ENCODE data around the gene MINPP1.

The MINPP1 gene

DNA sequence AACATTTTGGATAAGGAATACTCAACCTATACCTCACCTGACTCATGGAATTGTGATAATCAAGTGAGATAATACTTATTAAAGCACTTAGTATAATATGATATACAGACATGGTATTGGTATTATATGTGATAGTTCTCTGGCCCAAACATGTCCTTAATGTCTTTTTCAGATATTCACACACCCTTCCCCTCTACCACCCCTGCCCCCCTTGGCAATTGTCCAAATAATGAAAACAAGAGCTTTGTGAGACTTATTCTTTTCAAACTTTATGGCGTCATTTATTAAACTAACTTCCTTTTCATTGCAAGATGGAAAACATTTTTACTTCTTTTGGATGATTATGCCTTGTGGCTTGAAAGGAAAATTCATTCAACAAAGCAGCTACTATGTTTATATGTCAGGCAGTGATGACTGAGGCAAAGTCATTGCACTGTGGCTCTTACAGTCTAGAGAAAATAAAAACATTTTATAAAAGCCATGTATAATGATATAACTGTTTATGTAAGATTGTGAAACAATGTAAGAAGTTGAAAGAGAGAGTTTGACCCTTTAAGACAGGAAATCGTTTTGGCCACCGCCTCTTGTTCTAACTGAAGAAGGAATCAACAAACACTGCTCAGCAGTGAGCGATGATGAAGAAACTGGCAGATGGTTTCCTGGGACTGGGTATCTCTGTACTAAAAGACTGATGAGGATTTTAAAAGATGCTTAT, 27.4 kb downstream of the MINPP1 start:
- Histone ChIP-seq H2AFZ (ENCODE audit: low read length) (no peak overlapping the region), H3K4me3 (ENCODE audit: low read length) (no peak overlapping the region), H3K27ac (ENCODE audit: low read length) (peak overlapping the region; percentile 13; the same call in 1 of the 2 replicates), H3K9ac (ENCODE audit: low read length) (peak overlapping the region; percentile 4; the same call in 1 of the 2 replicates), H3F3A (ENCODE audit: insufficient read depth, low read length) (peaks cover 16% of the 10 kb centered on the region; the same call in 1 of the 2 replicates), H3K9me2 (replicated peaks; ENCODE audit: insufficient read depth, low read length) (no peaks in the 10 kb centered on the region), H3K4me1 (ENCODE audit: low read length) (peaks cover 43% of the 10 kb centered on the region), H3K4me2 (ENCODE audit: low read depth, low read length) (peak overlapping the region; percentile 63; the same call in 1 of the 2 replicates), H3K79me2 (ENCODE audit: low read length) (peaks cover 16% of the 10 kb centered on the region), H4K20me1 (ENCODE audit: insufficient read depth, low read length) (no peaks in the 10 kb centered on the region), H3K9me3 (replicated peaks; ENCODE audit: insufficient read depth, low read length) (no peaks in the 10 kb centered on the region), H3K36me3 (replicated peaks; ENCODE audit: insufficient read depth, low read length) (no peaks in the 10 kb centered on the region), H3K27me3 (replicated peaks; ENCODE audit: insufficient read depth, low read length) (no peaks in the 10 kb centered on the region)
- TF ChIP-seq EZH2 (optimal IDR thresholded peaks at IDR 0.05; ENCODE audit: low read depth, low read length) (no peak), EZH2phosphoT487 (IDR thresholded peaks at IDR 0.05; ENCODE audit: low read length) (no peak)
- TF ChIP-seq, protein P1, sequence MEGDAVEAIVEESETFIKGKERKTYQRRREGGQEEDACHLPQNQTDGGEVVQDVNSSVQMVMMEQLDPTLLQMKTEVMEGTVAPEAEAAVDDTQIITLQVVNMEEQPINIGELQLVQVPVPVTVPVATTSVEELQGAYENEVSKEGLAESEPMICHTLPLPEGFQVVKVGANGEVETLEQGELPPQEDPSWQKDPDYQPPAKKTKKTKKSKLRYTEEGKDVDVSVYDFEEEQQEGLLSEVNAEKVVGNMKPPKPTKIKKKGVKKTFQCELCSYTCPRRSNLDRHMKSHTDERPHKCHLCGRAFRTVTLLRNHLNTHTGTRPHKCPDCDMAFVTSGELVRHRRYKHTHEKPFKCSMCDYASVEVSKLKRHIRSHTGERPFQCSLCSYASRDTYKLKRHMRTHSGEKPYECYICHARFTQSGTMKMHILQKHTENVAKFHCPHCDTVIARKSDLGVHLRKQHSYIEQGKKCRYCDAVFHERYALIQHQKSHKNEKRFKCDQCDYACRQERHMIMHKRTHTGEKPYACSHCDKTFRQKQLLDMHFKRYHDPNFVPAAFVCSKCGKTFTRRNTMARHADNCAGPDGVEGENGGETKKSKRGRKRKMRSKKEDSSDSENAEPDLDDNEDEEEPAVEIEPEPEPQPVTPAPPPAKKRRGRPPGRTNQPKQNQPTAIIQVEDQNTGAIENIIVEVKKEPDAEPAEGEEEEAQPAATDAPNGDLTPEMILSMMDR (IDR thresholded peaks at IDR 0.05; ENCODE audit: low read length), result no peak
- peak; percentile 31 for DNase-seq

DNA sequence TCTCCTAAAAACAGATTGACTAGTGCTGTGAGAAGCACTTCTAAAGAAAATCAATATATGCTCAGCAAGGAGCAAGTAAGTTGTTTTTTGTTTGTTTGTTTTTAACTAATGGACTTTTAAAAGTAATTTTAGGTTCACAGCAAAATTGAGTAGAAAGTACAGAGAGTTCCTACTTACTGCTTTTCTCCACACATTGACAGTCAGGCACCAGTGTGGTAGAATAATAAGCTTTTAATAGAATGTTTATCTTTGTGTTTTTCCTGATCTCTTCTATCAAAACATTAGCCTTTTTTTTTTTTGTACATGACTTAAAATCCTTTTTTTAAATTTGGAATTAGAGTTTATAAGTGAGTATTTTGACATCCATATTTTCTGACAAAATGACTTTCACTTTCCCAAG, 28.0 kb downstream of the MINPP1 start:
- Histone ChIP-seq H3K9ac (ENCODE audit: low read length) (peak overlapping the region; percentile 4; the same call in 1 of the 2 replicates), H3K79me2 (ENCODE audit: low read length) (peaks cover 16% of the 10 kb centered on the region), H4K20me1 (ENCODE audit: insufficient read depth, low read length) (no peaks in the 10 kb centered on the region), H3K36me3 (replicated peaks; ENCODE audit: insufficient read depth, low read length) (no peaks in the 10 kb centered on the region), H3F3A (ENCODE audit: insufficient read depth, low read length) (peaks cover 16% of the 10 kb centered on the region; the same call in 1 of the 2 replicates), H3K4me3 (ENCODE audit: low read length) (no peak overlapping the region), H3K4me2 (ENCODE audit: low read depth, low read length) (peak overlapping the region; percentile 63; the same call in 1 of the 2 replicates), H3K27ac (ENCODE audit: low read length) (peak overlapping the region; percentile 13; the same call in 1 of the 2 replicates), H3K9me2 (replicated peaks; ENCODE audit: insufficient read depth, low read length) (no peaks in the 10 kb centered on the region), H2AFZ (ENCODE audit: low read length) (no peak overlapping the region), H3K27me3 (replicated peaks; ENCODE audit: insufficient read depth, low read length) (no peaks in the 10 kb centered on the region), H3K4me1 (ENCODE audit: low read length) (peaks cover 47% of the 10 kb centered on the region), H3K9me3 (replicated peaks; ENCODE audit: insufficient read depth, low read length) (no peaks in the 10 kb centered on the region)
- no peak for DNase-seq
- TF ChIP-seq EZH2phosphoT487 (IDR thresholded peaks at IDR 0.05; ENCODE audit: low read length) (no peak), EZH2 (optimal IDR thresholded peaks at IDR 0.05; ENCODE audit: low read depth, low read length) (no peak)
- TF ChIP-seq, protein P1 (IDR thresholded peaks at IDR 0.05; ENCODE audit: low read length), result no peak

DNA sequence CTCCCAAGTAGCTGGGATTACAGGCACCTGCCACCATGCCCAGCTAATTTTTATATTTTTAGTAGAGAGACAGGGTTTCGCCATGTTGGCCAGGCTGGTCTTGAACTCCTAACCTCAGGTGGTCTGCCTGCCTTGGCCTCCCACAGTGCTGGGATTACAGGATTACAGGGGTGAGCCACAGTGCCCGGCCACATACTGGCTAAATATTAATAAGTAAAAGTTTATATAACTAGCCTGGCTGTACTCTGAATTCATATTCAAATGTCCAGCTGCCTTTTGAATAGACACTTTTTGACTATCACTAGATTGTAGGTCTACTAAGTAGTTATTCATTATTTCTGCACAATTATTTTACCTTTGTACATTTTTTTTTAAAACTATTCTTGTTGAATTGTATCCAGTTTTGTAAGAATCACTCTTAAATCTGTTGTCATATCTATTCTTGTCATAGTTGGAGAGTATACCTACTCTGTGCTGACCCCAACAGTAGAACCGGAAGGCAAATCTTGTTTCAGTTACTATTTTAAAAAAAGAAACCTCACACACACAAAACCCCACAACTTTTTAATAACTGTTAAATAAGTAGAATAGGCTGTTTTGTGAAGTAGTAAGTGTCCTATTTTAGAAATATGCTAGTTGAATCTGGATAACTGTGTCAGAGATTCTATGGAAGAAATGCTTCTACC, 29.6 kb downstream of the MINPP1 start:
- Histone ChIP-seq H3K9ac (ENCODE audit: low read length) (peak overlapping the region; percentile 37; the same call in 1 of the 2 replicates), H2AFZ (ENCODE audit: low read length) (no peak overlapping the region), H3K9me2 (replicated peaks; ENCODE audit: insufficient read depth, low read length) (no peaks in the 10 kb centered on the region), H3K4me2 (ENCODE audit: low read depth, low read length) (peak overlapping the region; percentile 63), H3K4me1 (ENCODE audit: low read length) (peaks cover 47% of the 10 kb centered on the region), H3K79me2 (ENCODE audit: low read length) (peaks cover 23% of the 10 kb centered on the region), H4K20me1 (ENCODE audit: insufficient read depth, low read length) (no peaks in the 10 kb centered on the region), H3K27me3 (replicated peaks; ENCODE audit: insufficient read depth, low read length) (no peaks in the 10 kb centered on the region), H3K4me3 (ENCODE audit: low read length) (peak overlapping the region; percentile 20; the same call in 1 of the 2 replicates), H3K9me3 (replicated peaks; ENCODE audit: insufficient read depth, low read length) (no peaks in the 10 kb centered on the region), H3K36me3 (replicated peaks; ENCODE audit: insufficient read depth, low read length) (no peaks in the 10 kb centered on the region), H3K27ac (ENCODE audit: low read length) (peak overlapping the region; percentile 77), H3F3A (ENCODE audit: insufficient read depth, low read length) (peaks cover 16% of the 10 kb centered on the region; the same call in 1 of the 2 replicates)
- peak; percentile 77 for DNase-seq
- TF ChIP-seq EZH2 (optimal IDR thresholded peaks at IDR 0.05; ENCODE audit: low read depth, low read length) (no peak), EZH2phosphoT487 (IDR thresholded peaks at IDR 0.05; ENCODE audit: low read length) (no peak)
- TF ChIP-seq, protein P1 (IDR thresholded peaks at IDR 0.05; ENCODE audit: low read length), result no peak

Measured in MM.1S (cell line).